Kidney epithelial cell (primary cell): ENCODE results near the gene CACUL1. TPM values are rescaled to one million over a fixed set of nuclear protein-coding genes. Genes with fewer than 3 reads are reported as not detected.
A peak's percentile ranks its signal among the peaks of the same experiment; 100 is the strongest.

Experiments used
- DNase-seq: peaks from one replicate; pipeline ENCODE4 v3.0.0-alpha.2; 2010; ENCODE audit warnings: low read depth
- H3K27me3 ChIP-seq: 2 replicates; pipeline ENCODE4 v1.6.0; 2011; ENCODE audit warnings: low read length; ENCODE audit not compliant: control insufficient read depth, insufficient read depth
- H3K36me3 ChIP-seq: 2 replicates; pipeline ENCODE4 v1.5.1; 2011; ENCODE audit warnings: low read length; ENCODE audit not compliant: control insufficient read depth, insufficient read depth
- H3K4me3 ChIP-seq: 2 replicates; pipeline ENCODE4 v1.5.1; 2011; ENCODE audit warnings: low read depth, mild to moderate bottlenecking, control low read depth, low read length
- CTCF ChIP-seq: IDR thresholded peaks from 2 replicates; pipeline ENCODE4 v1.5.1; 2011; ENCODE audit warnings: mild to moderate bottlenecking, moderate library complexity, low read length, control low read depth, inconsistent platforms; ENCODE audit not compliant: insufficient read depth, poor library complexity, severe bottlenecking
- total RNA-seq: library from RNA; depleted of rRNA; stranded (reverse); fragments of >200 nt; gene quantifications from 2 replicates; pipeline ENCODE4 v1.2.3, GENCODE V29; 2015

CACUL1 gene
- total RNA-seq, 1 donor from 2014 or later: 34.1 TPM

GRCh38 chr10:118767297-118768040, 12.7 kb upstream of the CACUL1 start:
- H3K36me3 ChIP-seq: no peaks in the 10 kb centered on the region

GRCh38 chr10:118764195-118764594, 9.4 kb upstream of the CACUL1 start:
- no peak for DNase-seq
- no peak for TF ChIP-seq CTCF
- Histone ChIP-seq H3K36me3 (no peaks in the 10 kb centered on the region), H3K4me3 (no peak overlapping the region), H3K27me3 (no peaks in the 10 kb centered on the region)

More at GRCh38 chr10:118767297-118768040, 12.7 kb upstream of the CACUL1 start:
- Histone ChIP-seq H3K4me3 (no peak overlapping the region), H3K27me3 (no peaks in the 10 kb centered on the region)
- TF ChIP-seq CTCF: no peak
- no peak for DNase-seq

GRCh38 chr10:118763202-118763988, 8.6 kb upstream of the CACUL1 start:
- Histone ChIP-seq H3K4me3 (no peak overlapping the region), H3K27me3 (no peaks in the 10 kb centered on the region), H3K36me3 (no peaks in the 10 kb centered on the region)
- no peak for TF ChIP-seq CTCF
- peak; percentile 25 for DNase-seq

GRCh38 chr10:118760265-118760664, 5.5 kb upstream of the CACUL1 start:
- Histone ChIP-seq H3K27me3 (no peaks in the 10 kb centered on the region), H3K4me3 (no peak overlapping the region), H3K36me3 (no peaks in the 10 kb centered on the region)
- no peak for DNase-seq
- TF ChIP-seq CTCF: no peak

- H3K4me3 ChIP-seq: no peak overlapping the region
- DNase-seq: no peak
- no peaks in the 10 kb centered on the region for H3K27me3 ChIP-seq
- no peak for TF ChIP-seq CTCF
- H3K36me3 ChIP-seq: no peaks in the 10 kb centered on the region
These were observed 3.7 kb upstream of the CACUL1 start for GRCh38 chr10:118758449-118758848.
